Upper lobe of left lung (tissue), 4 donors: ENCODE data around the gene FBXL13.

Experiments
- POLR2A ChIP-seq, 4 donors: fragments of 450-650 bp; IDR thresholded peaks; one replicate each; pipeline ENCODE4 v1.5.1; 2016 to 2017; ENCODE audit warnings: antibody characterized with exemption in 4 of 4, mild to moderate bottlenecking in 2 of 4
- POLR2AphosphoS5 ChIP-seq, 2 donors: sonication (generic); formaldehyde crosslinking; IDR thresholded peaks; one replicate each; pipeline ENCODE4 v1.5.1; 2017; ENCODE audit warnings: antibody characterized with exemption in 2 of 2
- TF ChIP-seq, protein P1 (sequence below), 6 experiments: fragments of 450-650 bp in 4 of 6; fragments of 200-600 bp in 2 of 6; sonication (generic) in 2 of 6; IDR thresholded peaks; one replicate each; pipeline ENCODE4 v1.5.1; 2016 to 2019; ENCODE audit warnings: antibody characterized with exemption in 6 of 6

DNA sequence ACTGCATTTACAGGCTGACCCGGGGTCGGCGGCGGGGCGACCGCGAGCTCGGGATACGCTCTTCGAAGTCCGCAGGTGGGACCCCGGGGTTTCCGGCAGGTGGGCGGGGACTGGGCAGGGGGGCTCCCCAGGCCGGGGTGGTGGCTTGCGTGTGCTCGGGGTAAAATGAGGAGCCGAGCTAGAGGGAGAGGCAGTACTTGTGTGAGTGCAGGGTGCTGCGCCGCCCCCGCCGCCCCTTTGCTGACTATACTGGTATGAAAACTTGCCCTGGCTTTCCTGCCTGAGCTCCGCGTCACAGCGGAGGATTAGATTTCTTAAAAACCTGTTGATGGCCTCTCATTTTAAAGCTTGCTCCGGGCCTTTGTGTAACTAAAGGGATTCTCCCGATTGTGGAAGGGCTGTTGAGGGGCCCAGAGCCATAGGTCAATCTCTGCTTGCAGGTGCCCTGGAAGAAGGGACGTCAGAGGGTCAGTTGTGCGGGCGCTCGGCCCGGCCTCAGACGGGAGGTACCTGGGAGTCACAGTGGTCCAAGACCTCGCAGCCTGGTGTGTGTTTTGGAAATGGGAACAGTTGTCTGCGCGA lies 832 bp upstream of the FBXL13 start:
- TF ChIP-seq, protein P1, sequence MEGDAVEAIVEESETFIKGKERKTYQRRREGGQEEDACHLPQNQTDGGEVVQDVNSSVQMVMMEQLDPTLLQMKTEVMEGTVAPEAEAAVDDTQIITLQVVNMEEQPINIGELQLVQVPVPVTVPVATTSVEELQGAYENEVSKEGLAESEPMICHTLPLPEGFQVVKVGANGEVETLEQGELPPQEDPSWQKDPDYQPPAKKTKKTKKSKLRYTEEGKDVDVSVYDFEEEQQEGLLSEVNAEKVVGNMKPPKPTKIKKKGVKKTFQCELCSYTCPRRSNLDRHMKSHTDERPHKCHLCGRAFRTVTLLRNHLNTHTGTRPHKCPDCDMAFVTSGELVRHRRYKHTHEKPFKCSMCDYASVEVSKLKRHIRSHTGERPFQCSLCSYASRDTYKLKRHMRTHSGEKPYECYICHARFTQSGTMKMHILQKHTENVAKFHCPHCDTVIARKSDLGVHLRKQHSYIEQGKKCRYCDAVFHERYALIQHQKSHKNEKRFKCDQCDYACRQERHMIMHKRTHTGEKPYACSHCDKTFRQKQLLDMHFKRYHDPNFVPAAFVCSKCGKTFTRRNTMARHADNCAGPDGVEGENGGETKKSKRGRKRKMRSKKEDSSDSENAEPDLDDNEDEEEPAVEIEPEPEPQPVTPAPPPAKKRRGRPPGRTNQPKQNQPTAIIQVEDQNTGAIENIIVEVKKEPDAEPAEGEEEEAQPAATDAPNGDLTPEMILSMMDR (IDR thresholded peaks at IDR 0.05), result no peak
- TF ChIP-seq POLR2AphosphoS5 (IDR thresholded peaks at IDR 0.05) (no peak), POLR2A (IDR thresholded peaks at IDR 0.05) (no peak)
